ENCODE data around the gene XYLT2. TPM values are rescaled to one million over a fixed set of nuclear protein-coding genes. Genes with fewer than 3 reads are reported as not detected.

Gene XYLT2
- total RNA-seq, 4 donors from 2014 or later: 23.5 to 41.3 (median 34.6) TPM

DNA sequence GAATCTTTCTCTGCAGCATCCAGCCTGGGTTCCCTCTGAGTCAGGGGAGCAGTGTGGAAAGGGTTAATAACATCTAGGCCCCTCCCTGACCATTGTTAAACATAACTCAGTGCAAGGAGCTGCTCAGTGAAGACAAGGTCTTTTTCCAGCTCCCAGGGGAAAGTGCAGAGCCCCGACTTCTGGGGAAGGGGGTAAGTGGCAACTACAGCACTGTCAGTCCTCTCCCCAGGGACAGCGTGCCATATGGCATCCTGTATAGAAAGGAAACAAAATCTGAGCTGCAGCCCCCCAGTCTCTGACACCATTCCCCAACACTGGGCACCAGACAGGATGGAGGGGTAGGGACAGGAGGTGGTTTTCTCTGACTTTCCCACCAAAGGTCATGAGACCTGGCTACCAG, 19.2 kb downstream of the XYLT2 start:
- 65 to 92% methylated on average over 2 of the region's 2 CpGs for WGBS, 2 donors
- intact Hi-C loops (cut with DNase I; ENCODE audit: low total_unique reads): loop anchor here (10.0 kb wide), 1 partner anchor 110 kb away; the partner anchor contains the start of gene RSAD1

DNA sequence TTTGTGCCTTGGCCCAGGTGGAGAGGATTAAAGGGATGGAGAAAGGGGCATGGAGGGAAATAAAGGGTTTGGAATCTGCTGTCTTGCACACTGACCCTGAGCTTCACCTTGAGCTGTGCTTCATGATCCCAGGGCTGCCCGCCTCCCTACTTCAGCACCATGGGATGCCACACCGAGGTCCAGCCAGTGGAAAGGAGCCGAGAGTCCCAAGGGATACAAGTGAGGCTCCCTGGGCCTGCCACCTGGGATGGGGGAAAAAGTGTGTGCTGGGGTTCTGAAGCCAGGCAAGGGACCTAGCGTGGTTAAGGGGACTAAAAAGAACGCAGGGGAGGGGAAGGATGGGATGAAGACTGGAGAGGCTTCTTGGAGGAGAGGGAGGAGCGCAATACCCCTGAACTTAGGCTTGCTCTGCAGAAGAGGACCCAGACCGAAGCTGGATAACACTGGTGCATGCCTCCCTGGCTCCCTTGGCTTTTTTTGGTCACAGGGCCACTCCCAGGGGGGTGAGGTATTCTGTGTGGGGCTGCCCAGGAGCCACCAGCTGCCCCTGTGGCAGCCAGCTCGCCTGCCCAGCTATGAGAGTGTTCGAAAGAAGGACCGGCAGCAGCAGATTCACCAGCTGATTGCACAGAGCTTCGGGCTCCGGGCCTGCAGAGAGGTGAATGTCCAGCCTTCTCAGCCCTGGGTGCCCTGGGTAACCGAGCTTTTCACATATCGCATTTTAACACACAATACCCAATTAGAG, 19.9 kb downstream of the XYLT2 start:
- no peak overlapping the region for H3K4me3 ChIP-seq (ENCODE audit: low read depth, poor library complexity, severe bottlenecking)
- TF ChIP-seq, protein P1, sequence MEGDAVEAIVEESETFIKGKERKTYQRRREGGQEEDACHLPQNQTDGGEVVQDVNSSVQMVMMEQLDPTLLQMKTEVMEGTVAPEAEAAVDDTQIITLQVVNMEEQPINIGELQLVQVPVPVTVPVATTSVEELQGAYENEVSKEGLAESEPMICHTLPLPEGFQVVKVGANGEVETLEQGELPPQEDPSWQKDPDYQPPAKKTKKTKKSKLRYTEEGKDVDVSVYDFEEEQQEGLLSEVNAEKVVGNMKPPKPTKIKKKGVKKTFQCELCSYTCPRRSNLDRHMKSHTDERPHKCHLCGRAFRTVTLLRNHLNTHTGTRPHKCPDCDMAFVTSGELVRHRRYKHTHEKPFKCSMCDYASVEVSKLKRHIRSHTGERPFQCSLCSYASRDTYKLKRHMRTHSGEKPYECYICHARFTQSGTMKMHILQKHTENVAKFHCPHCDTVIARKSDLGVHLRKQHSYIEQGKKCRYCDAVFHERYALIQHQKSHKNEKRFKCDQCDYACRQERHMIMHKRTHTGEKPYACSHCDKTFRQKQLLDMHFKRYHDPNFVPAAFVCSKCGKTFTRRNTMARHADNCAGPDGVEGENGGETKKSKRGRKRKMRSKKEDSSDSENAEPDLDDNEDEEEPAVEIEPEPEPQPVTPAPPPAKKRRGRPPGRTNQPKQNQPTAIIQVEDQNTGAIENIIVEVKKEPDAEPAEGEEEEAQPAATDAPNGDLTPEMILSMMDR (IDR thresholded peaks at IDR 0.05): no peak
- TF ChIP-seq POLR2A (IDR thresholded peaks at IDR 0.05): no peak
- intact Hi-C loops (cut with DNase I; ENCODE audit: low total_unique reads): loop anchor here (10.0 kb wide), 1 partner anchor 109 kb away; the partner anchor contains the start of gene RSAD1
- DNase-seq (ENCODE audit: low spot score in 2 of 2): no peak
- 90 to 95% methylated on average over 14 of the region's 14 CpGs for WGBS, 2 donors

More for the DNA sequence above, 19.2 kb downstream of the XYLT2 start:
- DNase-seq (ENCODE audit: low spot score in 2 of 2): no peak
- no peak for TF ChIP-seq POLR2A (IDR thresholded peaks at IDR 0.05)
- TF ChIP-seq, protein P1 (IDR thresholded peaks at IDR 0.05): no peak
- H3K4me3 ChIP-seq (ENCODE audit: low read depth, poor library complexity, severe bottlenecking): no peak overlapping the region

DNA sequence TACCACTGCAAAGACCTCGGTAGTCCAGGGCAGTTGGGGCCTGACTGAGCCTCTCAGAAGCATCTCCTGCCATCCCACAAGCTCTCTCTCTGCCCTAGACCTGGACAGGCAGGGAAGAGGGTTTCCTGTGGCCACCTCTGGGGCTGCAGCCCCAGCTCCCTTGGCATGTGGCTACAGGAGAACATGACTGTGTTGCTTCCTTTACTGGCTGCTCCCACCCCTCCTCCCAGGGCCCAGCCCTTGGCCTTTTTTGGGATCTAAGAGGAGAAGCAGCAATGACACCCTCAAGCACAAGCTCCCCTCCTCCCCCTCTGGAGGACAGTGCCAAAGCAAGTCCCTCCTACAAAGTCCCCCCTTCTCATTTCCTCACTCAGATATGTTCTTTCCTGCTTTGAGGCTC, 21.5 kb downstream of the XYLT2 start:
- H3K4me3 ChIP-seq (ENCODE audit: low read depth, poor library complexity, severe bottlenecking): no peak overlapping the region
- intact Hi-C loops (cut with DNase I; ENCODE audit: low total_unique reads): loop anchor here (10.0 kb wide), 1 partner anchor 107 kb away; the partner anchor contains the start of gene RSAD1
- WGBS, 2 donors: 80 to 82% methylated on average over 1 of the region's 1 CpG
- TF ChIP-seq, protein P1 (IDR thresholded peaks at IDR 0.05): no peak
- no peak for TF ChIP-seq POLR2A (IDR thresholded peaks at IDR 0.05)
- DNase-seq (ENCODE audit: low spot score in 2 of 2): no peak

DNA sequence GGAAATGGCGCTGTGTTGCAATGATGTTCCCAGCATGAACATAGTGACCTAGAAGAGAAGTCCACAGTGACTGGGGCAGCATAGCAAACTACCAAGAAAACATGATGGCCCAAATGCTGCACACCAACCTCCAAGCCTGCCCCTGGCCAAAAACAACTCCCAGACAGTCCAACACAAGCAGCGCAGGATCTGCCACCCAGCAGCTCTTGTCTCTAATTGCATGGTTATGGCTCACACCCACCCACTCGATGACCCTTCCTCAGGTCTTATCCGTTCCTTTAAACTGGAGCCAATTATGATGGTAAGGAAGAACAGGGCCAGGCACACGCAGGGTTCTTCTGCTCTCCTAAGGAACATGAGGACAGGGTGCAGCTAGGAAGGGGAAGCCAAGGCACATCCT, 24.1 kb downstream of the XYLT2 start:
- no peak for DNase-seq (ENCODE audit: low spot score in 2 of 2)
- no peak overlapping the region for H3K4me3 ChIP-seq (ENCODE audit: low read depth, poor library complexity, severe bottlenecking)
- TF ChIP-seq, protein P1 (IDR thresholded peaks at IDR 0.05): no peak
- TF ChIP-seq POLR2A (IDR thresholded peaks at IDR 0.05): no peak
- WGBS, 2 donors: 90 to 96% methylated on average over 5 of the region's 5 CpGs
- intact Hi-C loops (cut with DNase I; ENCODE audit: low total_unique reads): no loop called here

DNA sequence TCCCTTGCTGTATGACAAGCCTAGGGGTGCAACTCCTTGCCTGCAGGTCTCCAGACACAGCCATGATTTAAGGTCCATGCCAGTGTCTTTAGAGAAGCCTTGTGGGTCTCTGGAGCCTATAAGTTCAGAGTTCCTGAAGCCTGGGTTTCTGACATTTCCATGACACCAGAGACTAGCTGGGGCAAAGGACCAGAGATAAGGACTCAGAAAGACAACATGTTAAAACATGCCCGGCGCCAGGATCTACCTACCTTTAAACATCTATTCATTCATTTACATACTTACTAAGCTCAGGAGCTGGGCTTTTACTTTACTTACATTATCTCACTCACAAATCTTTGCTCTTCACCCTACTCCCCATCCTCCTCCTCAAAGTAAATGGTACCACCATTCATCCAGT, 25.6 kb downstream of the XYLT2 start:
- WGBS, 2 donors: 62 to 64% methylated on average over 2 of the region's 2 CpGs
- intact Hi-C loops (cut with DNase I; ENCODE audit: low total_unique reads): no loop called here
- TF ChIP-seq POLR2A (IDR thresholded peaks at IDR 0.05): no peak
- TF ChIP-seq, protein P1 (IDR thresholded peaks at IDR 0.05): no peak
- no peak overlapping the region for H3K4me3 ChIP-seq (ENCODE audit: low read depth, poor library complexity, severe bottlenecking)
- no peak for DNase-seq (ENCODE audit: low spot score in 2 of 2)
